ENCODE measurements around the gene PLB1.

DNA sequence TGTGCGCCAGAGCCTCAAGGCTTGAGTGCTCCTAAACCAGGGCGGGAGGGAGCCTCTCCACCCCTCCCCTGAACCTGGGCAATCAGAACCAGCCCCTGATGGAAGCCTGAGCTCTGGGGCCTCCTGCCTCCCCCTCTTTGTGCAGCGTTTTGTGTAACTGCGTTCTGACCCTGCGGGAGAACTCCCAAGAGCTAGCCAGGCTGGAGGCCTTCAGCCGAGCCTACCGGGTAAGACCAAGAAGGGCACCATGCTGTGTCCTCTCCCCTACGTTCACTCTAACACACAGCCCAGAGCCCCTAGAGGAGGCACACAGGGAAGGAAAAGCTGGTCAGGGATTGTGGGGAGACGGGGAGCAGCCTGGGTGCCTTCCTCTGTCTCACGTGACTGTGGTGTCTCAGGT is 108.0 kb downstream of the PLB1 start:
- TF ChIP-seq EZH2 (optimal IDR thresholded peaks at IDR 0.05; ENCODE audit: low read depth, low read length), result no peak
- TF ChIP-seq, protein P1, sequence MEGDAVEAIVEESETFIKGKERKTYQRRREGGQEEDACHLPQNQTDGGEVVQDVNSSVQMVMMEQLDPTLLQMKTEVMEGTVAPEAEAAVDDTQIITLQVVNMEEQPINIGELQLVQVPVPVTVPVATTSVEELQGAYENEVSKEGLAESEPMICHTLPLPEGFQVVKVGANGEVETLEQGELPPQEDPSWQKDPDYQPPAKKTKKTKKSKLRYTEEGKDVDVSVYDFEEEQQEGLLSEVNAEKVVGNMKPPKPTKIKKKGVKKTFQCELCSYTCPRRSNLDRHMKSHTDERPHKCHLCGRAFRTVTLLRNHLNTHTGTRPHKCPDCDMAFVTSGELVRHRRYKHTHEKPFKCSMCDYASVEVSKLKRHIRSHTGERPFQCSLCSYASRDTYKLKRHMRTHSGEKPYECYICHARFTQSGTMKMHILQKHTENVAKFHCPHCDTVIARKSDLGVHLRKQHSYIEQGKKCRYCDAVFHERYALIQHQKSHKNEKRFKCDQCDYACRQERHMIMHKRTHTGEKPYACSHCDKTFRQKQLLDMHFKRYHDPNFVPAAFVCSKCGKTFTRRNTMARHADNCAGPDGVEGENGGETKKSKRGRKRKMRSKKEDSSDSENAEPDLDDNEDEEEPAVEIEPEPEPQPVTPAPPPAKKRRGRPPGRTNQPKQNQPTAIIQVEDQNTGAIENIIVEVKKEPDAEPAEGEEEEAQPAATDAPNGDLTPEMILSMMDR (IDR thresholded peaks at IDR 0.05; ENCODE audit: low read length), result no peak

All from MM.1S (cell line).